HCT116 (cell line): ENCODE results near the gene ECEL1. TPM values are rescaled to one million over a fixed set of nuclear protein-coding genes. Genes with fewer than 3 reads are reported as not detected.

Experiments
- ATAC-seq: fragments of 200-7000 bp; cut with Tn5 transposase; 2 replicates; pipeline ENCODE4 v1.9.1; 2020; ENCODE audit warnings: mild to moderate bottlenecking, moderate library complexity
- BruUV-seq: library from RNA; stranded (reverse); fragments of 400-500 nt; replicated peaks from 2 replicates; lab custom pipeline; 2021; lab: Mats Ljungman, UMichigan
- CTCF ChIA-PET: fragments of 300-600 bp; sonication (Branson Sonifier 250); formaldehyde crosslinking; loops from one replicate; lab custom pipeline; 2021; ENCODE audit warnings: antibody characterized with exemption; lab: Charles Lee
- POLR2A ChIA-PET: fragments of 300-600, 350-600 bp; sonication (Branson Sonifier 250); formaldehyde crosslinking; loops from one replicate; lab custom pipeline; 2021; ENCODE audit warnings: antibody characterized with exemption; lab: Charles Lee
- RAD21 ChIA-PET, 2 experiments: fragments of 300-600 bp; sonication (Branson Sonifier 250); formaldehyde crosslinking; loops; one replicate each; lab custom pipeline; 2023; ENCODE audit warnings: low total read pairs in 2 of 2; ENCODE audit not compliant: uncharacterized antibody in 2 of 2, unreplicated experiment in 2 of 2, low non-redundant PET in 1 of 2; lab: Charles Lee
- DNase-seq: peaks from one replicate; pipeline ENCODE4 v3.0.0-alpha.2; 2010; ENCODE audit warnings: low read depth, low spot score
- H2AFZ ChIP-seq: fragments of 200-600 bp; shearing (Covaris generic), sonication (generic); 2 replicates; pipeline ENCODE4 v1.6.1; 2017; ENCODE audit warnings: low read depth, mixed run types, mixed read lengths, antibody characterized with exemption, low read length; ENCODE audit not compliant: poor library complexity, severe bottlenecking
- H3K27ac ChIP-seq: 2 replicates; pipeline ENCODE4 v1.5.1; 2012; ENCODE audit warnings: low read depth, low read length
- H3K27me3 ChIP-seq: fragments of 200-600 bp; sonication (generic); 2 replicates; pipeline ENCODE4 v1.6.1; 2016; ENCODE audit warnings: mixed run types, low read length, mixed read lengths; ENCODE audit not compliant: insufficient read depth
- H3K36me3 ChIP-seq, 2 experiments: fragments of 200-500 bp in 1 of 2; fragments of 200-600 bp in 1 of 2; sonication (Bioruptor generic) in 1 of 2; sonication (generic) in 1 of 2; 2 replicates each; pipeline versions ENCODE4 v1.5.1 to v1.6.1; 2014 to 2016; ENCODE audit warnings: low read length in 2 of 2, inconsistent platforms in 1 of 2, mixed read lengths in 1 of 2, mixed run types in 1 of 2; ENCODE audit not compliant: insufficient read depth in 2 of 2, control insufficient read depth in 1 of 2
- H3K4me1 ChIP-seq, 2 experiments: fragments of 200-600 bp in 1 of 2; sonication (generic) in 1 of 2; 2 replicates each; pipeline versions ENCODE4 v1.5.1 to v1.6.1; 2012 to 2017; ENCODE audit warnings: low read length in 2 of 2, inconsistent platforms in 1 of 2, mild to moderate bottlenecking in 1 of 2, mixed read lengths in 1 of 2, mixed run types in 1 of 2, moderate library complexity in 1 of 2; ENCODE audit not compliant: insufficient read depth in 2 of 2, control insufficient read depth in 1 of 2
- H3K4me2 ChIP-seq: fragments of 200-600 bp; sonication (generic); 2 replicates; pipeline ENCODE4 v1.6.1; 2017; ENCODE audit warnings: mixed run types, low read length, mixed read lengths
- H3K4me3 ChIP-seq, 2 experiments: fragments of 200-600 bp in 1 of 2; sonication (generic) in 1 of 2; replicated peaks in 1 of 2; 2 replicates each; pipeline ENCODE4 v1.5.1; 2011 to 2016; ENCODE audit warnings: low read length in 2 of 2, control low read depth in 1 of 2, low read depth in 1 of 2, mild to moderate bottlenecking in 1 of 2, mixed read lengths in 1 of 2, mixed run types in 1 of 2
- H3K79me2 ChIP-seq: fragments of 200-600 bp; sonication (generic); 2 replicates; pipeline ENCODE4 v1.6.1; 2017; ENCODE audit warnings: mild to moderate bottlenecking, mixed run types, low read length, moderate library complexity, mixed read lengths; ENCODE audit not compliant: insufficient read depth
- H3K9ac ChIP-seq: fragments of 200-600 bp; sonication (generic); 2 replicates; pipeline ENCODE4 v1.6.1; 2016; ENCODE audit warnings: low read length, mixed read lengths
- H3K9me2 ChIP-seq: fragments of 200-600 bp; sonication (generic), shearing (Covaris generic); 2 replicates; pipeline ENCODE4 v1.6.1; 2017; ENCODE audit warnings: mixed run types, mild to moderate bottlenecking, moderate library complexity; ENCODE audit not compliant: insufficient read depth
- H3K9me3 ChIP-seq, 2 experiments: fragments of 200-500 bp in 1 of 2; fragments of 200-600 bp in 1 of 2; sonication (Bioruptor generic) in 1 of 2; sonication (generic) in 1 of 2; 2 replicates each; pipeline ENCODE4 v1.6.1; 2014 to 2017; ENCODE audit warnings: low read length in 2 of 2, mixed read lengths in 2 of 2, inconsistent platforms in 1 of 2, low read depth in 1 of 2, mild to moderate bottlenecking in 1 of 2, mixed run types in 1 of 2, moderate library complexity in 1 of 2; ENCODE audit not compliant: control insufficient read depth in 1 of 2, insufficient read depth in 1 of 2
- H4K20me1 ChIP-seq: fragments of 200-600 bp; sonication (generic), shearing (Covaris generic); 2 replicates; pipeline ENCODE4 v1.6.1; 2017; ENCODE audit warnings: mixed run types, mild to moderate bottlenecking, moderate library complexity; ENCODE audit not compliant: insufficient read depth
- CEBPB ChIP-seq: IDR thresholded peaks from 2 replicates; pipeline ENCODE4 v1.6.1; 2012; ENCODE audit warnings: low read depth
- EGR1 ChIP-seq: IDR thresholded peaks from 2 replicates; pipeline ENCODE4 v1.6.1; 2012; ENCODE audit warnings: low read depth
- FOSL1 ChIP-seq: IDR thresholded peaks from 2 replicates; pipeline ENCODE4 v1.6.1; 2012; ENCODE audit warnings: low read depth
- SP1 ChIP-seq: IDR thresholded peaks from 2 replicates; pipeline ENCODE4 v1.6.1; 2012; ENCODE audit warnings: low read depth
- SRF ChIP-seq: IDR thresholded peaks from 2 replicates; pipeline ENCODE4 v1.6.1; 2012; ENCODE audit warnings: low read depth
- YY1 ChIP-seq: IDR thresholded peaks from 2 replicates; pipeline ENCODE4 v1.6.1; 2011; ENCODE audit warnings: low read length, low read depth, moderate library complexity, mild to moderate bottlenecking; ENCODE audit not compliant: insufficient replicate concordance; ENCODE audit errors: extremely low read depth
- ZNF274 ChIP-seq: fragments of 200-500 bp; sonication (Bioruptor generic); IDR thresholded peaks from 2 replicates; pipeline ENCODE4 v1.6.1; 2014; ENCODE audit warnings: mild to moderate bottlenecking, low read depth, low read length, inconsistent platforms
- intact Hi-C: fragments of 100-400 bp; cut with micrococcal nuclease; formaldehyde crosslinking; loops from 2 replicates; pipeline ENCODE4 v1.10.0; 2022
- total RNA-seq: library from RNA; stranded (reverse); gene quantifications from one replicate; pipeline ENCODE4 v1.2.1, GENCODE V29; 2021; ENCODE audit not compliant: unreplicated experiment
- TF ChIP-seq, protein P1 (sequence below): IDR thresholded peaks from 2 replicates; pipeline ENCODE4 v1.6.1; 2012
- TF ChIP-seq, protein P2 (sequence below), 3 experiments: fragments of 200-600 bp in 1 of 3; sonication (generic) in 1 of 3; IDR thresholded peaks in 2 of 3; conservative IDR thresholded peaks in 1 of 3; 2 replicates each; pipeline ENCODE4 v1.5.1; 2012 to 2017; ENCODE audit warnings: low read depth in 2 of 3, low read length in 2 of 3, antibody characterized with exemption in 1 of 3, borderline replicate concordance in 1 of 3, control low read depth in 1 of 3, mild to moderate bottlenecking in 1 of 3, mixed read lengths in 1 of 3, mixed run types in 1 of 3, moderate library complexity in 1 of 3; ENCODE audit not compliant: insufficient read depth in 1 of 3
- TF ChIP-seq, protein P3 (sequence below): IDR thresholded peaks from 2 replicates; pipeline ENCODE4 v1.6.1; 2012

The ECEL1 gene
- total RNA-seq, 1 experiment from 2014 or later, result not detected

DNA sequence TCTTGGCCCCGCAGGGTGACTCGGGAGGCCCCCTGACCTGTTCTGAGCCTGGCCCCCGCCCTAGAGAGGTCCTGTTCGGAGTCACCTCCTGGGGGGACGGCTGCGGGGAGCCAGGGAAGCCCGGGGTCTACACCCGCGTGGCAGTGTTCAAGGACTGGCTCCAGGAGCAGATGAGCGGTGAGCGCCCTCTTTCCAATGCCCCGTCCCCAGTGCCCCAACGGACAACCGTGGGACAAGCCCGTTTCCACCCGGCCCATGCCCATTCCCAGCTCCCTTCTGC lies 35.7 kb upstream of the ECEL1 start:
- Histone ChIP-seq H3K9ac (no peak overlapping the region), H3K27me3 (no peaks in the 10 kb centered on the region), H3K4me1 (peaks cover 0 to 6% of the 10 kb centered on the region in 2 experiments; a peak in 1 of 4 replicates), H3K4me3 (no peak overlapping the region), H3K79me2 (no peaks in the 10 kb centered on the region), H3K27ac (no peak overlapping the region), H3K9me3 (no peaks in the 10 kb centered on the region), H4K20me1 (no peaks in the 10 kb centered on the region), H2AFZ (no peak overlapping the region), H3K4me2 (no peak overlapping the region), H3K36me3 (no peaks in the 10 kb centered on the region), H3K9me2 (no peaks in the 10 kb centered on the region)
- no peak for TF ChIP-seq SRF
- TF ChIP-seq, protein P1, sequence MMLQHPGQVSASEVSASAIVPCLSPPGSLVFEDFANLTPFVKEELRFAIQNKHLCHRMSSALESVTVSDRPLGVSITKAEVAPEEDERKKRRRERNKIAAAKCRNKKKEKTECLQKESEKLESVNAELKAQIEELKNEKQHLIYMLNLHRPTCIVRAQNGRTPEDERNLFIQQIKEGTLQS, result no peak
- TF ChIP-seq FOSL1, result no peak
- no peak for TF ChIP-seq ZNF274
- no peak for TF ChIP-seq CEBPB
- no peak for TF ChIP-seq YY1
- no peak for TF ChIP-seq SP1
- TF ChIP-seq, protein P2, sequence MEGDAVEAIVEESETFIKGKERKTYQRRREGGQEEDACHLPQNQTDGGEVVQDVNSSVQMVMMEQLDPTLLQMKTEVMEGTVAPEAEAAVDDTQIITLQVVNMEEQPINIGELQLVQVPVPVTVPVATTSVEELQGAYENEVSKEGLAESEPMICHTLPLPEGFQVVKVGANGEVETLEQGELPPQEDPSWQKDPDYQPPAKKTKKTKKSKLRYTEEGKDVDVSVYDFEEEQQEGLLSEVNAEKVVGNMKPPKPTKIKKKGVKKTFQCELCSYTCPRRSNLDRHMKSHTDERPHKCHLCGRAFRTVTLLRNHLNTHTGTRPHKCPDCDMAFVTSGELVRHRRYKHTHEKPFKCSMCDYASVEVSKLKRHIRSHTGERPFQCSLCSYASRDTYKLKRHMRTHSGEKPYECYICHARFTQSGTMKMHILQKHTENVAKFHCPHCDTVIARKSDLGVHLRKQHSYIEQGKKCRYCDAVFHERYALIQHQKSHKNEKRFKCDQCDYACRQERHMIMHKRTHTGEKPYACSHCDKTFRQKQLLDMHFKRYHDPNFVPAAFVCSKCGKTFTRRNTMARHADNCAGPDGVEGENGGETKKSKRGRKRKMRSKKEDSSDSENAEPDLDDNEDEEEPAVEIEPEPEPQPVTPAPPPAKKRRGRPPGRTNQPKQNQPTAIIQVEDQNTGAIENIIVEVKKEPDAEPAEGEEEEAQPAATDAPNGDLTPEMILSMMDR (IDR thresholded peaks at IDR 0.05 in 2 of 3, conservative IDR thresholded peaks at IDR 0.05 in 1 of 3; ENCODE audit: borderline replicate concordance in 1 of 3, insufficient read depth in 1 of 3, low read depth in 2 of 3, low read length in 2 of 3), result no peak
- no peak for TF ChIP-seq EGR1
- TF ChIP-seq, protein P3, sequence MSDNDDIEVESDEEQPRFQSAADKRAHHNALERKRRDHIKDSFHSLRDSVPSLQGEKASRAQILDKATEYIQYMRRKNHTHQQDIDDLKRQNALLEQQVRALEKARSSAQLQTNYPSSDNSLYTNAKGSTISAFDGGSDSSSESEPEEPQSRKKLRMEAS, result no peak
- intact Hi-C loops, result loop anchor here (10.0 kb wide), 1 partner anchor 179 kb away; no protein-coding TSS in a partner anchor
- ChIA-PET RAD21 (no interaction called here), CTCF (no interaction called here), POLR2A (no interaction called here)
- BruUV-seq, result no TSS peak
- DNase-seq (no peak), ATAC-seq (no peak)
